HG03064 (cell line): ENCODE data around the gene MINK1.
A peak's percentile ranks its signal among the peaks of the same experiment; 100 is the strongest.
"Not testable (repeated sequence)": the region's sequence is repeated elsewhere in the genome, so short reads cannot be mapped to it uniquely, and the experiment has no call there.

Experiments
- ATAC-seq: cut with Tn5 transposase; IDR thresholded peaks from one replicate; pipeline ENCODE4 v1.9.1; 2021; ENCODE audit warnings: low read depth; ENCODE audit not compliant: unreplicated experiment

Gene MINK1

DNA sequence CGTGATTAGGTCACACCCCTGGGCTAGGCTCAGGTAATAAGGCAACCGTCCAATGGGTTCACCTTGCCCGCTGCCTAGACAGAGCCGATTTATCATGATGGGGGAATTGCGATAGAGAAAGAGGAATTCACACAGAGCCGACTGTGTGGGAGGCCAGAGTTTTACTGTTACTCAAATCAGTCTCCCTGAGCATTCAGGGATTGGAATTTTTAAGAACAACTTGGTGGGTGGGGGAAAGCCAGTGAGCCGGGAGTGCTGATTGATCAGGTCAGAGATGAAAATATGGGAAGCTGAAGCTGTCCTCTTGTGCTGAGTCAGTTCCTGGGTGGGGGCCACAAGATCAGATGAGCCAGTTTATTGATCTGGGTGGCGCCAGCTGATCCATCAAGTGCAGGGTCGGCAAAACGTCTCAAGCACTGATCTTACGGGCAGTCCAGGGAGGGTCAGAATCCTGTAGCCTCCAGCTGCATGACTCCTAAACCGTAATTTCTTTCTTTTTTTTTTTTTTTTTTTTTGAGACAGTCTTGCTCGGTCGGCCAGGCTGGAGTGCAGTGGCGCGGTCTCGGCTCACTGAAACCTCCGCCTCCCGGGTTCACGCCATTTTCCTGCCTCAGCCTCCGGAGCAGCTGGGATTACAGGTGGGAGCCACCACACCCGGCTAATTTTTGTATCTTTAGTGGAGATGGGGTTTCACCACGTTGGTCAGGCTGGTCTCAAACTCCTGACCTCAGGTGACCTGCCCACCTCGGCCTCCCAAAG lies 93.6 kb downstream of the MINK1 start:
- not testable (repeated sequence) for ATAC-seq

DNA sequence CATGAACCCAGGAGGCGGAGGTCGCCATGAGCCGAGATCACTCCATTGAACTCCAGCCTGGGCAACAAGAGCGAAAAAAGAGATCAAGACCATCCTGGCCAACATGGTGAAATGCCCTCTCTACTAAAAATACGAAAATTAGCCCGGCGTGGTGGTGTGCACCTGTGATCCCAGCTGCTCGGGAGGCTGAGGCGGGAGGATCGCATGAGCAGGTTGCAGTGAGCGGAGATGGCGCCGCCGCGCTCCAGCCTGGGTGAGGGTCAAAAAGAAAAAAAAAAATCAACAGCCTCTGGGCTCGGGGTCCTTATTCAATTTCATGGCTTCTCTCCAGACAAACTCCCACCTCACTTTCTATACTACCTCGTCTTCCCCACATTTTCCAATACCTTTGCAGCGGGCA lies 95.7 kb downstream of the MINK1 start:
- no peak for ATAC-seq

DNA sequence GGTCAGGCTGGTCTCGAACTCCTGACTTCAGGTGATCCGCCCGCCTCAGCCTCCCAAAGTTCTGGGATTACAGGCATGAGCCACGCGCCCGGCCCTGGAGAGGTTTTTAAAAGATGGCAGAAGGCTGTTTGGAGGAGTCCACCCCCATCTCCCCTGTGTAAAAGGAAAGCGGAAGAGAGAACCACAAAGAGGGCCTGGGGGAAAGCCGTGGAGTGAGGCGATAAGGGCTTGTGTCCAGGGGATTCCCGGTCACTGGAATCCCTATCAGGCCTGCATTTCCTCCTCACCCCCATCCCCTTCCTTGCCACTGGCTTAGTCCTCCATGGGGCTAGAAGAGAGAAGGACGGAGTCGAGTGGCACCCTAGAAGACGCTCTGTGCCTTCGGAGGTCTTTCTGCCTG lies 98.8 kb downstream of the MINK1 start, which contains the start of gene GP1BA:
Gene GP1BA, plus strand, starts transcription at position 315 of the 400 bp plus-strand sequence. CDS start 328 bp downstream, outside the sequence.
- no peak for ATAC-seq

DNA sequence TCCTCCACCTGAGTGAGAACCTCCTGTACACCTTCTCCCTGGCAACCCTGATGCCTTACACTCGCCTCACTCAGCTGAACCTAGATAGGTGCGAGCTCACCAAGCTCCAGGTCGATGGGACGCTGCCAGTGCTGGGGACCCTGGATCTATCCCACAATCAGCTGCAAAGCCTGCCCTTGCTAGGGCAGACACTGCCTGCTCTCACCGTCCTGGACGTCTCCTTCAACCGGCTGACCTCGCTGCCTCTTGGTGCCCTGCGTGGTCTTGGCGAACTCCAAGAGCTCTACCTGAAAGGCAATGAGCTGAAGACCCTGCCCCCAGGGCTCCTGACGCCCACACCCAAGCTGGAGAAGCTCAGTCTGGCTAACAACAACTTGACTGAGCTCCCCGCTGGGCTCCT lies 99.6 kb downstream of the MINK1 start:
- no peak for ATAC-seq

DNA sequence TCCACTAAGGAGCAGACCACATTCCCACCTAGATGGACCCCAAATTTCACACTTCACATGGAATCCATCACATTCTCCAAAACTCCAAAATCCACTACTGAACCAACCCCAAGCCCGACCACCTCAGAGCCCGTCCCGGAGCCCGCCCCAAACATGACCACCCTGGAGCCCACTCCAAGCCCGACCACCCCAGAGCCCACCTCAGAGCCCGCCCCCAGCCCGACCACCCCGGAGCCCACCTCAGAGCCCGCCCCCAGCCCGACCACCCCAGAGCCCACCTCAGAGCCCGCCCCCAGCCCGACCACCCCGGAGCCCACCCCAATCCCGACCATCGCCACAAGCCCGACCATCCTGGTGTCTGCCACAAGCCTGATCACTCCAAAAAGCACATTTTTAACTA lies 100.5 kb downstream of the MINK1 start:
- ATAC-seq, result no peak

DNA sequence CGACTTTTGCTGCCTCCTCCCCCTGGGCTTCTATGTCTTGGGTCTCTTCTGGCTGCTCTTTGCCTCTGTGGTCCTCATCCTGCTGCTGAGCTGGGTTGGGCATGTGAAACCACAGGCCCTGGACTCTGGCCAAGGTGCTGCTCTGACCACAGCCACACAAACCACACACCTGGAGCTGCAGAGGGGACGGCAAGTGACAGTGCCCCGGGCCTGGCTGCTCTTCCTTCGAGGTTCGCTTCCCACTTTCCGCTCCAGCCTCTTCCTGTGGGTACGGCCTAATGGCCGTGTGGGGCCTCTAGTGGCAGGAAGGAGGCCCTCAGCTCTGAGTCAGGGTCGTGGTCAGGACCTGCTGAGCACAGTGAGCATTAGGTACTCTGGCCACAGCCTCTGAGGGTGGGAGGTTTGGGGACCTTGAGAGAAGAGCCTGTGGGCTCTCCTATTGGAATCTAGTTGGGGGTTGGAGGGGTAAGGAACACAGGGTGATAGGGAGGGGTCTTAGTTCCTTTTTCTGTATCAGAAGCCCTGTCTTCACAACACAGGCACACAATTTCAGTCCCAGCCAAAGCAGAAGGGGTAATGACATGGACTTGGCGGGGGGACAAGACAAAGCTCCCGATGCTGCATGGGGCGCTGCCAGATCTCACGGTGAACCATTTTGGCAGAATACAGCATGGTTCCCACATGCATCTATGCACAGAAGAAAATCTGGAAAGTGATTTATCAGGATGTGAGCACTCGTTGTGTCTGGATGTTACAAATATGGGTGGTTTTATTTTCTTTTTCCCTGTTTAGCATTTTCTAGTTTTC lies 101.2 kb downstream of the MINK1 start:
- ATAC-seq, result no peak

DNA sequence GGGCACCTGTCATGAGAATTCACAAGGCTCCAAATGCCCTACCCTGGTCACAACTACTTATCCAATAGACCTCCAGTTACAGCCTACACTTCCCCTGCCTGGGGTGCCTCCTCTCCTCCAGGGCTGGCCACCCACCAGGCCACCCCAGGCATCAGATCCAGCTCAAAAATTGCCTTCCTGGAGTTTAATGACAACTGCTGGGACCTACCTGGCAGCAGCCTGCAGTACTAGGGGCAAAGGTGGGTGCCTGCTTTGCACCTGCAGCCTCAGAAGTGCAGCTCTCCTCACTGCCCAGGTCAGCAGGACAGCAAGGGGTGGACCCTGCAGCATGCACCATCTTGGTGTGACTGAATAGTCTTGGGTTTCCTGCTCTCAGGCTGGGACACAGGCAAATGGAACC lies 102.5 kb downstream of the MINK1 start:
- no peak for ATAC-seq

DNA sequence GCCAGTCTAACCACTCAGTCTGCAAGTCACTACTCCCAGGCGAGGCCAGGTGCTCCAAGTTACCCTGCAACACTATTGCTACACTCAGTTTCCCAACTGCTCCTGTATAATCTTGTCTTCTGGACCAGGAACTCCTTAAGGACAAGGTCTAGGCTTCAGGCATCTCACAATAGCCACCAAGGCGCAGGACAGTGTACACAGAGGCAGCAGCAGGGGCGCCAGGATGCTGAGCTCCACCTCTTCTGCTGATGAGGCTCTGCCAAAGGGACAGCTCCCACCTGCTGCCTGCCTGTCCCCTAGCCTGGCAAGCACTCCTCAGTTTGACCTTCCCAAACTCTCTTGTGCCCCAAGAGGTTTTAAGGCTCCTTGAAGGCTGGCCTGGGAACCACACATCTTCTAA lies 103.3 kb downstream of the MINK1 start:
- no peak for ATAC-seq

DNA sequence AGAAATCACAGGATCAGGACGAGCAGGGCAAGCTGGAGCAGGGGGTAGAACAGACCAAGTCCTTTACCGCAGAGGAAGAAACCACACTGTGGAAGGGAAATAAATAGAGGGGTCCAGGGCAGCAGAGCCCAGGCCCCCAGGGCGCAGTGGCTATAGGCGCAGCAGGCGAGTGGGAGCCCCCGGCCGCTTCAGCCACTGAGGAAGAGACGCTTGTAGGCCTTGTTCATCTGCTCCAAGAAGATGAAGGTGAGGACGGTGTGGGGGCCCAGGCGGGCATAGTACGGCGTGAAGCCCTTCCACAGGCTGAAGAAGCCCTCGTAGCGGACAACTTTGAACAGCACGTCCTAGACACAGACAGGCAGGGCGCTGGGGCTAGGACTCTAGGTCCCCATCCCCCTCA lies 104.4 kb downstream of the MINK1 start:
- ATAC-seq, result no peak

DNA sequence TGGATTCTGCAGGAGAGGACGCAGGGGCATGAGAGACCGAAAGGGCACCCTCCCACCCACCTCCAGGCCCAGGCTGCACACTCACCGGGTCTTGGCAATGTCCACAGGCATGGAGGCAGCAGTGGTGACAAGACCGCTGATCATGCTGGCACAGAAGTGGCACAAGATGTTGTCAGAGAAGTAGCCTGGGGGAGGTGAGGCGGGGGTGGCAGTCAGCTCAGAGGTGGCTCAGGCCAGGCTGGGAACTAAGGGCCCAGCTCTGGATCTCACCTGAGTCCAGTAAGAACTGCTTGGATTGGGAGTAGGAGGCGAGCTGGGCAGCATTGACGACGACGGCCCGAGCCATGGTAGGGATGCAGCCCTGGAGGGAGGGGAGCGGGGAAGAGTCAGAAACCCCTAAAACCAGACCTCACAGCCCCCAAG lies 104.9 kb downstream of the MINK1 start:
- ATAC-seq, result no peak

DNA sequence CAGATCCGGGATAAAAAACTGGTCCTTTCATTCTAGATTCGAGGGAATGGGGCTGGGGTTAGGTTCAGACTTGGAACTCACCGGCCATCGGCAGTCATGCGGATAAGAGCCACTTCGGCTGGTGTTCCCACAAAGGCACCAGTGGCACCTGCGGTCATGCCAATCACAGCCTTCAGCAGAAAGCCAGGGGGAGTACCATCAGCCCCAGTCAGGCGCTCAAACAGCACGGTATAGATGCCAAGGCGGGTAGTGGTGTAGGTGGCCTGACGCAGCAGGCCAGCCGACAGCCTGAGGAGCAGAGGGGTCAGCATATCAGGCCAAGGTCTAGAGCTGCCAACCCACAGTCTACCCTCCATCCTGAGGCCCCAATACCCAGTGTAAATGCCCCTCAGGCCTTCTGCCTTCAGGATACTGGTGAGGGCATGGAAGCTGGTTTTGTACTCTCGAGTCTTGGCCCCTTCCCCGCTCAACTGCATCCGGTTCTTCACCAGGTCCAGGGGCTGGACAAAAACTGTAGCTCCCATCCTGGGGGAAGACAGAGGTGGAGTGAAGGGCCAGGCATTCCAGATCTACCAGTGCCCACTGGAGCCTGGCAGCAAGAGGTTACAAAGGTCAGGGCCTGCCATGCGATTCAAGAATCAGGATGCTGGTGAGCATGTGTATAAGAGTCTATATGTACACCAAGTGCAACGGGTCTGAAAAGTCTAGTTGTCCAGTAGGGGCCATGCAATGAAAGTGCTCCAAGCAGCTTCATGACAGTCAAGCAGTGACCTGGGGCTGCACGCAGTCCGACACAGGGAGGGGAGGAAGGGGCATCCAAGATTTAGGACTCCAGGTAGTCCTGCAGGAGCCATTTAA lies 105.8 kb downstream of the MINK1 start:
- no peak for ATAC-seq

DNA sequence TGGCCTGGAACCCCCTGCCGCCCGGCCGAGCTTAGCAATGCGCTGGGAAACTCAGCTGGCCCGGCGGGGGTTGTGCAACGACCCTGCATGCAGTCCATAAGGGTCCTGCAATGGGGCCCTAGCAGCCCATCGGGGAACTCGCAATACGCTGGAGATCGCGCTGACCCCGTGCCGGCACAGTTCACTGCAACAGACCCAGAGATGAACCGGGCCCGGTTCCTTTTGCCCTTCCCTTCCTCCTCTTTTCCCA lies 106.3 kb downstream of the MINK1 start:
- no peak for ATAC-seq

DNA sequence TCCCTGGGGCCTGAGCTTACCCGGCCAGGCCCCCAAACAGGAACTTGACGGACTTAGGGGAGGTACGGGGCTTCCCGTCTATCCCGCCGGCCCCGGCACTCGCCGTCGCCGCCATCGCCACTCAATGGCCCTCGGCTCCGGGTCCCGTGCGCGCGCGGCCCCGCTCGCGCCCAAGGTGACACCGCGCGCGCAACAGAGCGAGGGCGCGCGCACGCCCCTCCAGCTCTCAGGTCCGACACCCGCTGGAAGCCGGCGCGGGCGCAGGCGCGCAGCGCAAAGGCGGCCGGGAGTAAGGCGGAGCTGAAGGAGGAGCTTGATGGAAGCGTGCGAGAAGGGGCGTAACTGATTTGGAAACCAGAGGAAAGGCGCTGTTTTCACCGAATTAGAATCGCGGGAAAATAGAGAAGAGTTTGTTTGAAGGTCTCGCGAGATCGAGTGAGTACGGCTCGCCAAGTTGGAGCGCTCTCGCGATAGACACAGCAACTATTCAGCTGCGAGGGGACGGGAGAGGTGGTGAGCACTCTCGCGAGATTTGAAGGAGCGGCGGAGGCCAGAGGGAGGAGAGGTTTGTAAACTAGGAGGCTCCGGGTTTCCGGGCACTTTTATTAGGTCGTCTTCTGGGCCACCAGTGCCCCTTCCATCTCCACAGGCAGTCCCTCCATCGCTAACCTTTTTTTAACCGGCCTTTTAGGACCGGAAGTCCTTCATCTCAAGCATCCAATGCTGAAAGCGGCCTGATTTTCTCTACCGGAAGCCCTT lies 106.8 kb downstream of the MINK1 start, which contains the start of the genes RNF167 and SLC25A11:
Gene RNF167, plus strand, starts transcription at position 473 of the 759 bp plus-strand sequence. CDS start 642 bp downstream, outside the sequence.
Gene SLC25A11, minus strand, starts transcription at position 251 of the 759 bp plus-strand sequence. Its CDS starts 136 bp downstream, at position 115.
- peak; percentile 56 for ATAC-seq

DNA sequence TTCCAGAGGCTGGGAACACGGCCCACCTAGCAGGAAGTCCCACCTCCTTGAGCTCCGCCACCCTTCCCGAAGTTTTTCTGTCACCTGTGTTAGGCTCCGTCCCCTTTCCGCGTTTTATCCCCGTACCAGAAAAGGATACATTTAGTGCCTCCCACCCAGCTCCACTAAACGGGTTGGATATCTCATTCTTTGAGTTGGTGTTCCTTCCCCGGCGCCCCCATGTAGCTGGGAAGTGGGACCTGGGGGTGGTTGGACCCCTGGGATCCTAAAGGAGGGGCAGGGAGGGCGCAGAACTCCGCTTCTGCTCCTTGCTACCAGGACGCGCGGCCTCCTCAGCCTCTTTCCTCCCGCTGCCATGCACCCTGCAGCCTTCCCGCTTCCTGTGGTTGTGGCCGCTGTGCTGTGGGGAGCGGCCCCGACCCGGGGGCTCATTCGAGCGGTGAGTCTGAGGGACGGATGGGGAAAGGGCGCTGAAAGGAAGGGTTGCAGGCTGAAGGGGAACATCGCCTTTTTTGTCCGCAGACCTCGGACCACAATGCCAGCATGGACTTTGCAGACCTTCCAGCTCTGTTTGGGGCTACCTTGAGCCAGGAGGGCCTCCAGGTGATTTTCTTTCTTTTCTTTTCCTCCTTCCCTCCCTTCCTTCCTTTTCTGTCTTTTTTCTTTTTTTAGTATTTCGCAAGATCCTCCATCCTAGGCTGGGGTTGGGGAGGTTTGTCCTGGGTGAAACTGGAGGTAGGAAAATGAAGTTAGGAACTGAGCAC lies 107.6 kb downstream of the MINK1 start:
- no peak for ATAC-seq

DNA sequence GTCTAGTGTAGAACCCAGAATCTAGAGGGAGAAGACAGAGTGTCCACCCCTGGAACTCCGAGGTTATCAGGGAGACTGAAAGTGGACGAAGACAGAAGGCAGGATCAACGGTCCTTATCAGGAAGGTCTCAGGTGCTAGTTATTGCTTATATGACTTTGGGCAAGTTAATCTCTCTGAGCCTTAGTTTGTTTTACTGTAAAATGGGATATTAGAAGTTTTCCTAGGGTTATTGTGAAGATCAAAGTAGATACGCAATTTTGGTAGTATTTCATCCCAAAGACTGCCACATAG lies 108.1 kb downstream of the MINK1 start:
- ATAC-seq, result no peak

DNA sequence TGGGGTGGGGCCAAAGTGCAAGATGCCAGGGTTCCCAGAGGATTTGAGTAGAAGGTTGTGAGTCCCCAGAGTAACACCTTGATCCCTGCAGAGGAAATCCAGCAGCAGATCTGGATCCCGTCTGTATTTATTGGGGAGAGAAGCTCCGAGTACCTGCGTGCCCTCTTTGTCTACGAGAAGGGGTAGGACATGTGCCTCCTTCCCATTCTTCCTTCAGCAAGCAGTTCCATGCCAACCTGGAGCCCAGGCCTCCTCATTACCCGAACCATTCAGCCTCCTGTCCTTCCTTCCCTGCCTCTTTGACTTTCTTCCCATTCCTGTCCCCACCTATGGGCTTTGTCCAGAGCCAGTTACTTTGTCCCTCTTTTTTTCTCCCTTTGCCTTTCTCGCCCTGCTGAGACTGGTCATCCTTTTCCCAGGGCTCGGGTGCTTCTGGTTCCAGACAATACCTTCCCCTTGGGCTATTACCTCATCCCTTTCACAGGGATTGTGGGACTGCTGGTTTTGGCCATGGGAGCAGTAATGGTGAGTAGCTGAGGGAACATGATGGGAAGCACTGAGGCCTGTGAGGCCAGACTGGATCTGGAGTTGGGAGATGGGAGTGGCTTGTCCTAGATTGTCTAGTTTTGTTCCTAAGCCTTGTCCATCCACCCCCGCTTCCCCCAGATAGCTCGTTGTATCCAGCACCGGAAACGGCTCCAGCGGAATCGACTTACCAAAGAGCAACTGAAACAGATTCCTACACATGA lies 109.8 kb downstream of the MINK1 start:
- no peak for ATAC-seq

DNA sequence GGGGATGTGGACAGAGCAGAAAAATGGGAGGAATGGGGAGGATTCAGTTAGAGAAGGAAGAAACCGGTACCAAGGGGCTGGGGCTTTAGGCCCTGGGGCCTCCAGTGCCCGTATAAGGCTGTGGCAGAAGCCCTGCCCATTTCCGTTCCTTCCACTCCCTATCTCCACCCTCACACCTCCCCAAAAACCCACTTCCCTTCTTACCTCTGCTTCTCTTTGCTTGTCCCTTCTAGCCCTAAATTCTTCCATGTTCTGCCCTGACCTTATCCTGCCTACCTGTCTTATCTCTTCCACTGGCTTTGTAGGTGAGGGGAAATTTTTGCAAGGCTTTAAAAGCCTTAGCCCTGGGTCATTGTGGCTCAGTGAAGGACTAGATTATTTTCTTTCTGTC lies 111.0 kb downstream of the MINK1 start:
- no peak for ATAC-seq

DNA sequence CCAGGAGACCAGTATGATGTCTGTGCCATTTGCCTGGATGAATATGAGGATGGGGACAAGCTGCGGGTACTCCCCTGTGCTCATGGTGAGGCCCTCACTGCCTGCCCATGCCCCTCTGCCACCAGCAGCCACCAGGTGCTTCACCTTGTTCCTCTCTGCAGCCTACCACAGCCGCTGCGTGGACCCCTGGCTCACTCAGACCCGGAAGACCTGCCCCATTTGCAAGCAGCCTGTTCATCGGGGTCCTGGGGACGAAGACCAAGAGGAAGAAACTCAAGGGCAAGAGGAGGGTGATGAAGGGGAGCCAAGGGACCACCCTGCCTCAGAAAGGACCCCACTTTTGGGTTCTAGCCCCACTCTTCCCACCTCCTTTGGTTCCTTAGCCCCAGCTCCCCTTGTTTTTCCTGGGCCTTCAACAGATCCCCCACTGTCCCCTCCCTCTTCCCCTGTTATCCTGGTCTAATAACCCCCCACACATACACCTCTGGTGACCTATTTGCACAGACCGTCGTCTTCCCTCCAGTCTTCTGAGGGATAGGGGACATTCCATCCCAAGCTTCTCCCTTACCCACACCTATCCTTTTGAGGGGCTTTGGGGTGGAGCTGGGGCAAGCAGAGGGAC lies 111.5 kb downstream of the MINK1 start:
- ATAC-seq, result no peak
